NT2/D1 (cell line): Measurements from ENCODE around the gene SREK1.

Source experiments
- SUZ12 ChIP-seq: IDR thresholded peaks from 2 replicates; pipeline ENCODE4 v1.6.1; 2011; ENCODE audit not compliant: insufficient read length, insufficient read depth; ENCODE audit errors: extremely low read depth
- YY1 ChIP-seq: IDR thresholded peaks from 2 replicates; pipeline ENCODE4 v1.6.1; 2011; ENCODE audit not compliant: insufficient read length, insufficient read depth
- ZNF274 ChIP-seq: IDR thresholded peaks from 2 replicates; pipeline ENCODE4 v1.6.1; 2011; ENCODE audit warnings: mild to moderate bottlenecking, low read depth, low read length

GRCh38 chr5:66232706-66233445 is 88.8 kb downstream of the SREK1 start:
- no peak for TF ChIP-seq YY1
- no peak for TF ChIP-seq ZNF274
- no peak for TF ChIP-seq SUZ12
